ENCODE data around the gene ALOX5. TPM values are rescaled to one million over a fixed set of nuclear protein-coding genes. Genes with fewer than 3 reads are reported as not detected.

The ALOX5 gene
- polyA plus RNA-seq, 1 of the 3 experiments (the other 2 are of a cell fraction) = not detected

- Histone ChIP-seq H3K9me3 (no peaks in the 10 kb centered on the region), H3K9ac (peak overlapping the region; percentile 25), H4K20me1 (ENCODE audit: insufficient read depth) (no peaks in the 10 kb centered on the region), H3K27ac (ENCODE audit: low read depth in 2 of 2, low read length in 1 of 2) (no peak overlapping the region; a peak in 1 of 4 replicates), H3F3A (replicated peaks; ENCODE audit: insufficient read depth) (no peaks in the 10 kb centered on the region), H3K4me2 (peak overlapping the region; percentile 86), H3K4me1 (ENCODE audit: control insufficient read depth in 1 of 2, insufficient read depth in 2 of 2, low read depth in 1 of 2, low read length in 1 of 2) (peaks cover 0 to 12% of the 10 kb centered on the region in 2 experiments; a peak in 1 of 4 replicates), H3K27me3 (ENCODE audit: insufficient read depth) (no peaks in the 10 kb centered on the region), H3K4me3 (ENCODE audit: low read depth in 2 of 2, low read length in 1 of 2) (peak overlapping the region; percentile 55 to 62), H3K36me3 (replicated peaks in 1 of 2; ENCODE audit: control insufficient read depth in 1 of 2, insufficient read depth in 2 of 2, low read length in 1 of 2) (no peaks in the 10 kb centered on the region), H2AFZ (ENCODE audit: low read depth) (peak overlapping the region; percentile 87), H3K79me2 (ENCODE audit: insufficient read depth) (no peaks in the 10 kb centered on the region), H3K9me2 (no peaks in the 10 kb centered on the region)
- DNase-seq = peak; percentile 91
- WGBS (ENCODE audit: low lambda C conversion rate) = 25% methylated on average over 40 of the region's 60 CpGs
- CTCF ChIA-PET = interaction anchor here (1.4 to 2.8 kb wide), 3 partner anchors 15 to 46 kb away, joined by 3 to 13 read pairs (median 4); no protein-coding TSS in a partner anchor
- POLR2A ChIA-PET = no interaction called here
- TF ChIP-seq PBX3 (IDR thresholded peaks at IDR 0.05) (no peak), CTCF (IDR thresholded peaks at IDR 0.05) (no peak), ZBTB33 (IDR thresholded peaks at IDR 0.05; ENCODE audit: borderline replicate concordance, low read depth) (no peak), USF1 (IDR thresholded peaks at IDR 0.05; ENCODE audit: borderline replicate concordance, low read depth) (no peak), GATA2 (CRISPR knock-in tag; IDR thresholded peaks at IDR 0.05) (no peak), RAD21 (IDR thresholded peaks at IDR 0.05; ENCODE audit: low read length) (peak; percentile 33; the same call in 1 of the 2 replicates), TCF12 (IDR thresholded peaks at IDR 0.05) (no peak), MXI1 (IDR thresholded peaks at IDR 0.05; ENCODE audit: low read depth, low read length) (peak; percentile 24; the same call in 1 of the 2 replicates)
These were observed 45.0 kb downstream of the ALOX5 start for GRCh38 chr10:45418849-45419675.

GRCh38 chr10:45419676-45420025 lies 45.6 kb downstream of the ALOX5 start:
- no peak for TF ChIP-seq SIN3A (IDR thresholded peaks at IDR 0.05; ENCODE audit: borderline replicate concordance, low read depth, low read length)
- no peak for TF ChIP-seq USF2 (IDR thresholded peaks at IDR 0.05; ENCODE audit: borderline replicate concordance, low read depth, low read length)
- TF ChIP-seq FOXJ3 (CRISPR knock-in tag; IDR thresholded peaks at IDR 0.05) = no peak
- TF ChIP-seq FOSL2 (IDR thresholded peaks at IDR 0.05; ENCODE audit: borderline replicate concordance, low read depth) = no peak
- TF ChIP-seq RCOR1 (IDR thresholded peaks at IDR 0.05; ENCODE audit: low read length) = no peak
- no peak for TF ChIP-seq GABPA (IDR thresholded peaks at IDR 0.05; ENCODE audit: low read depth)
- TF ChIP-seq POLR2AphosphoS5 (IDR thresholded peaks at IDR 0.05; ENCODE audit: low read depth, low read length) = no peak
- TF ChIP-seq CTCF (IDR thresholded peaks at IDR 0.05) = no peak
- no peak for TF ChIP-seq CHD2 (IDR thresholded peaks at IDR 0.05; ENCODE audit: low read length, partially characterized antibody)
- Histone ChIP-seq H3K4me3 (ENCODE audit: low read depth in 2 of 2, low read length in 1 of 2) (peak overlapping the region; percentile 55 to 62), H2AFZ (ENCODE audit: low read depth) (peak overlapping the region; percentile 87), H3K27me3 (ENCODE audit: insufficient read depth) (no peaks in the 10 kb centered on the region), H3K4me2 (peak overlapping the region; percentile 86), H4K20me1 (ENCODE audit: insufficient read depth) (no peaks in the 10 kb centered on the region), H3K9me3 (no peaks in the 10 kb centered on the region), H3K4me1 (ENCODE audit: control insufficient read depth in 1 of 2, insufficient read depth in 2 of 2, low read depth in 1 of 2, low read length in 1 of 2) (peaks cover 0 to 12% of the 10 kb centered on the region in 2 experiments; a peak in 1 of 4 replicates), H3K79me2 (ENCODE audit: insufficient read depth) (no peaks in the 10 kb centered on the region), H3F3A (replicated peaks; ENCODE audit: insufficient read depth) (no peaks in the 10 kb centered on the region), H3K9me2 (no peaks in the 10 kb centered on the region), H3K36me3 (replicated peaks in 1 of 2; ENCODE audit: control insufficient read depth in 1 of 2, insufficient read depth in 2 of 2, low read length in 1 of 2) (no peaks in the 10 kb centered on the region), H3K9ac (peak overlapping the region; percentile 25), H3K27ac (ENCODE audit: low read depth in 2 of 2, low read length in 1 of 2) (no peak overlapping the region)
- POLR2A ChIA-PET = no interaction called here
- CTCF ChIA-PET = interaction anchor here (1.4 to 2.8 kb wide), 3 partner anchors 15 to 45 kb away, joined by 3 to 13 read pairs (median 4); no protein-coding TSS in a partner anchor
- WGBS (ENCODE audit: low lambda C conversion rate) = 57% methylated on average over 9 of the region's 12 CpGs
- DNase-seq = peak; percentile 59

Measured in SK-N-SH (cell line).